GM23248 (cell line): ENCODE data around the gene NAV3.

Experiments
- EZH2 ChIP-seq: fragments of 200-600 bp; sonication (generic); IDR thresholded peaks from 2 replicates; pipeline ENCODE4 v1.6.1; 2018; ENCODE audit warnings: antibody characterized with exemption, mild to moderate bottlenecking; ENCODE audit not compliant: insufficient read depth, poor library complexity, severe bottlenecking
- EZH2phosphoT487 ChIP-seq: fragments of 200-600 bp; sonication (generic); IDR thresholded peaks from 2 replicates; pipeline ENCODE4 v1.6.1; 2018; ENCODE audit warnings: antibody characterized with exemption, moderate library complexity, mild to moderate bottlenecking, low read depth; ENCODE audit not compliant: insufficient read depth

DNA sequence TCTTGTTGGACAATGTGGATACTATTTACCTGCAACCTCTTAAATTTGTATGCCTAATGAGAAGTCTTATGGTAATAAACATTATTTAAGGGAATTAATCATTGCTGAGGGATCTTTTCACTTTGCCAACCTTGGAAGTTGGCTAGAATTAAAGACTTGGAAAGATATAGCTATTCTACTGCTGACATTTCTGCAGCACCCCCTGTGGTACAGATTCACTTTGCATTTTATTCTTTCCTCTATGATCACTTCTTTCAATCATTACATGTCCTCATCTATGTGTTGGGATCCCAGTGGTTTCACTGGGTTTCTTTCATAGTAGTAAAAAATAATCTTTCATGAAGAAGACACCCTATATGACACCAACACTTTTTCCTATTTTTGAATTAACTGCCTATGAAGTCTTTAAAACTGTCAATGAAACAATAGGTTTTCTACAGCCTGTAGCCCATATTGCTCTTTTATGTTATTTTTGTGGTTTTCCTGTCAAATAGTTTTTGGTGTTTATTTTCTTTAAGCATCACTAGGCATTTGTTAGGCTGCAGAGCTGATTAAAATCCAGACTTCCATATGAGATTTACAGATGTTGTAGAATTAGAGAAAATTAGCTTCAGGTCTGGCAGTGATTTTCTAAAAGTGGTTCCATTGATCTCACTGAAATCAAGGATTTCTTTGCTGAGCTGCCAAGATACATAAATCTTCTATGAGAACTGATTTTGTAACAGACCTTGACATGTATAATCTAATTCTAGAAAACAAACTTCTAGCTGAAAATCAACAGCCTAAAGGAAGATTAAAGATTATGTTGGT lies 256.1 kb downstream of the NAV3 start:
- TF ChIP-seq EZH2 = no peak
- TF ChIP-seq EZH2phosphoT487 = no peak
